HCT116 (cell line): ENCODE measurements around the gene ATP6V0C. TPM values are rescaled to one million over a fixed set of nuclear protein-coding genes. Genes with fewer than 3 reads are reported as not detected.
A peak's percentile ranks its signal among the peaks of the same experiment; 100 is the strongest.

Experiments
- ATAC-seq: fragments of 200-7000 bp; cut with Tn5 transposase; 2 replicates; pipeline ENCODE4 v1.9.1; 2020; ENCODE audit warnings: mild to moderate bottlenecking, moderate library complexity
- BruUV-seq: library from RNA; stranded (reverse); fragments of 400-500 nt; replicated peaks from 2 replicates; lab custom pipeline; 2021; lab: Mats Ljungman, UMichigan
- CTCF ChIA-PET: fragments of 300-600 bp; sonication (Branson Sonifier 250); formaldehyde crosslinking; loops from one replicate; lab custom pipeline; 2021; ENCODE audit warnings: antibody characterized with exemption; lab: Charles Lee
- POLR2A ChIA-PET: fragments of 300-600, 350-600 bp; sonication (Branson Sonifier 250); formaldehyde crosslinking; loops from one replicate; lab custom pipeline; 2021; ENCODE audit warnings: antibody characterized with exemption; lab: Charles Lee
- RAD21 ChIA-PET, 2 experiments: fragments of 300-600 bp; sonication (Branson Sonifier 250); formaldehyde crosslinking; loops; one replicate each; lab custom pipeline; 2023; ENCODE audit warnings: low total read pairs in 2 of 2; ENCODE audit not compliant: uncharacterized antibody in 2 of 2, unreplicated experiment in 2 of 2, low non-redundant PET in 1 of 2; lab: Charles Lee
- DNase-seq: peaks from one replicate; pipeline ENCODE4 v3.0.0-alpha.2; 2010; ENCODE audit warnings: low read depth, low spot score
- H2AFZ ChIP-seq: fragments of 200-600 bp; shearing (Covaris generic), sonication (generic); 2 replicates; pipeline ENCODE4 v1.6.1; 2017; ENCODE audit warnings: low read depth, mixed run types, mixed read lengths, antibody characterized with exemption, low read length; ENCODE audit not compliant: poor library complexity, severe bottlenecking
- H3K27ac ChIP-seq: 2 replicates; pipeline ENCODE4 v1.5.1; 2012; ENCODE audit warnings: low read depth, low read length
- H3K27me3 ChIP-seq: fragments of 200-600 bp; sonication (generic); 2 replicates; pipeline ENCODE4 v1.6.1; 2016; ENCODE audit warnings: mixed run types, low read length, mixed read lengths; ENCODE audit not compliant: insufficient read depth
- H3K36me3 ChIP-seq, 2 experiments: fragments of 200-500 bp in 1 of 2; fragments of 200-600 bp in 1 of 2; sonication (Bioruptor generic) in 1 of 2; sonication (generic) in 1 of 2; 2 replicates each; pipeline versions ENCODE4 v1.5.1 to v1.6.1; 2014 to 2016; ENCODE audit warnings: low read length in 2 of 2, inconsistent platforms in 1 of 2, mixed read lengths in 1 of 2, mixed run types in 1 of 2; ENCODE audit not compliant: insufficient read depth in 2 of 2, control insufficient read depth in 1 of 2
- H3K4me1 ChIP-seq, 2 experiments: fragments of 200-600 bp in 1 of 2; sonication (generic) in 1 of 2; 2 replicates each; pipeline versions ENCODE4 v1.5.1 to v1.6.1; 2012 to 2017; ENCODE audit warnings: low read length in 2 of 2, inconsistent platforms in 1 of 2, mild to moderate bottlenecking in 1 of 2, mixed read lengths in 1 of 2, mixed run types in 1 of 2, moderate library complexity in 1 of 2; ENCODE audit not compliant: insufficient read depth in 2 of 2, control insufficient read depth in 1 of 2
- H3K4me2 ChIP-seq: fragments of 200-600 bp; sonication (generic); 2 replicates; pipeline ENCODE4 v1.6.1; 2017; ENCODE audit warnings: mixed run types, low read length, mixed read lengths
- H3K4me3 ChIP-seq, 2 experiments: fragments of 200-600 bp in 1 of 2; sonication (generic) in 1 of 2; replicated peaks in 1 of 2; 2 replicates each; pipeline ENCODE4 v1.5.1; 2011 to 2016; ENCODE audit warnings: low read length in 2 of 2, control low read depth in 1 of 2, low read depth in 1 of 2, mild to moderate bottlenecking in 1 of 2, mixed read lengths in 1 of 2, mixed run types in 1 of 2
- H3K79me2 ChIP-seq: fragments of 200-600 bp; sonication (generic); 2 replicates; pipeline ENCODE4 v1.6.1; 2017; ENCODE audit warnings: mild to moderate bottlenecking, mixed run types, low read length, moderate library complexity, mixed read lengths; ENCODE audit not compliant: insufficient read depth
- H3K9ac ChIP-seq: fragments of 200-600 bp; sonication (generic); 2 replicates; pipeline ENCODE4 v1.6.1; 2016; ENCODE audit warnings: low read length, mixed read lengths
- H3K9me2 ChIP-seq: fragments of 200-600 bp; sonication (generic), shearing (Covaris generic); 2 replicates; pipeline ENCODE4 v1.6.1; 2017; ENCODE audit warnings: mixed run types, mild to moderate bottlenecking, moderate library complexity; ENCODE audit not compliant: insufficient read depth
- H3K9me3 ChIP-seq, 2 experiments: fragments of 200-500 bp in 1 of 2; fragments of 200-600 bp in 1 of 2; sonication (Bioruptor generic) in 1 of 2; sonication (generic) in 1 of 2; 2 replicates each; pipeline ENCODE4 v1.6.1; 2014 to 2017; ENCODE audit warnings: low read length in 2 of 2, mixed read lengths in 2 of 2, inconsistent platforms in 1 of 2, low read depth in 1 of 2, mild to moderate bottlenecking in 1 of 2, mixed run types in 1 of 2, moderate library complexity in 1 of 2; ENCODE audit not compliant: control insufficient read depth in 1 of 2, insufficient read depth in 1 of 2
- H4K20me1 ChIP-seq: fragments of 200-600 bp; sonication (generic), shearing (Covaris generic); 2 replicates; pipeline ENCODE4 v1.6.1; 2017; ENCODE audit warnings: mixed run types, mild to moderate bottlenecking, moderate library complexity; ENCODE audit not compliant: insufficient read depth
- EGR1 ChIP-seq: IDR thresholded peaks from 2 replicates; pipeline ENCODE4 v1.6.1; 2012; ENCODE audit warnings: low read depth
- ELF1 ChIP-seq: IDR thresholded peaks from 2 replicates; pipeline ENCODE4 v1.6.1; 2012; ENCODE audit warnings: low read depth, borderline replicate concordance
- EZH2 ChIP-seq: fragments of 200-600 bp; sonication (generic); IDR thresholded peaks from 2 replicates; pipeline ENCODE4 v1.6.1; 2017; ENCODE audit warnings: antibody characterized with exemption, mixed run types
- EZH2phosphoT487 ChIP-seq: fragments of 200-600 bp; IDR thresholded peaks from 2 replicates; pipeline ENCODE4 v1.6.1; 2018; ENCODE audit warnings: antibody characterized with exemption, borderline replicate concordance
- FOSL1 ChIP-seq: IDR thresholded peaks from 2 replicates; pipeline ENCODE4 v1.6.1; 2012; ENCODE audit warnings: low read depth
- POLR2A ChIP-seq: IDR thresholded peaks from 2 replicates; pipeline ENCODE4 v1.7.0; 2011; ENCODE audit warnings: borderline replicate concordance; ENCODE audit not compliant: insufficient read depth, insufficient read length; ENCODE audit errors: extremely low read depth
- RAD21 ChIP-seq: IDR thresholded peaks from 2 replicates; pipeline ENCODE4 v1.6.1; 2012; ENCODE audit warnings: low read depth, mild to moderate bottlenecking
- REST ChIP-seq: IDR thresholded peaks from 2 replicates; pipeline ENCODE4 v1.6.1; 2012; ENCODE audit warnings: low read depth
- ZBTB33 ChIP-seq: IDR thresholded peaks from 2 replicates; pipeline ENCODE4 v1.6.1; 2011; ENCODE audit warnings: mild to moderate bottlenecking, low read length, moderate library complexity; ENCODE audit not compliant: insufficient replicate concordance; ENCODE audit errors: extremely low read depth
- ZNF274 ChIP-seq: fragments of 200-500 bp; sonication (Bioruptor generic); IDR thresholded peaks from 2 replicates; pipeline ENCODE4 v1.6.1; 2014; ENCODE audit warnings: mild to moderate bottlenecking, low read depth, low read length, inconsistent platforms
- intact Hi-C: fragments of 100-400 bp; cut with micrococcal nuclease; formaldehyde crosslinking; loops from 2 replicates; pipeline ENCODE4 v1.10.0; 2022
- total RNA-seq: library from RNA; stranded (reverse); gene quantifications from one replicate; pipeline ENCODE4 v1.2.1, GENCODE V29; 2021; ENCODE audit not compliant: unreplicated experiment

The ATP6V0C gene
- total RNA-seq, 1 experiment from 2014 or later, result 187 TPM

- intact Hi-C loops, result no loop called here
- BruUV-seq, result no TSS peak
- Histone ChIP-seq H3K27me3 (no peaks in the 10 kb centered on the region), H3K9me2 (no peaks in the 10 kb centered on the region), H3K4me1 (no peaks in the 10 kb centered on the region), H3K9me3 (no peaks in the 10 kb centered on the region), H4K20me1 (no peaks in the 10 kb centered on the region), H3K4me3 (no peak overlapping the region), H3K4me2 (no peak overlapping the region), H3K79me2 (peaks cover 17% of the 10 kb centered on the region; the same call in 1 of the 2 replicates), H3K27ac (no peak overlapping the region), H3K36me3 (no peaks in the 10 kb centered on the region), H2AFZ (no peak overlapping the region), H3K9ac (no peak overlapping the region)
- ChIA-PET RAD21 (no interaction called here), CTCF (no interaction called here), POLR2A (no interaction called here)
- 0 out of 2 replicates have a peak, but pooled peaks have one; percentile 10 for ATAC-seq
- DNase-seq, result no peak
- no peak for TF ChIP-seq EZH2
These were observed 30.8 kb upstream of the ATP6V0C start for GRCh38 chr16:2482708-2483534.

GRCh38 chr16:2483939-2484897, 29.5 kb upstream of the ATP6V0C start:
- ATAC-seq, result no peak
- no peak for DNase-seq
- H3K9me2 ChIP-seq, result no peaks in the 10 kb centered on the region
- TF ChIP-seq REST (no peak), POLR2A (no peak), RAD21 (no peak), EZH2phosphoT487 (no peak), ELF1 (no peak), ZBTB33 (no peak), ZNF274 (no peak), EZH2 (no peak), EGR1 (no peak), FOSL1 (no peak)
- H4K20me1 ChIP-seq, result no peaks in the 10 kb centered on the region
- CTCF ChIA-PET, result no interaction called here
- no peak overlapping the region for H2AFZ ChIP-seq
- BruUV-seq, result no TSS peak
- no peaks in the 10 kb centered on the region for H3K4me1 ChIP-seq
- POLR2A ChIA-PET, result no interaction called here
- no peaks in the 10 kb centered on the region for H3K27me3 ChIP-seq
- no peak overlapping the region for H3K4me2 ChIP-seq
- no peaks in the 10 kb centered on the region for H3K9me3 ChIP-seq
- no peaks in the 10 kb centered on the region for H3K36me3 ChIP-seq
- RAD21 ChIA-PET, result no interaction called here
- intact Hi-C loops, result no loop called here
- no peak overlapping the region for H3K9ac ChIP-seq
- no peak overlapping the region for H3K4me3 ChIP-seq
- no peak overlapping the region for H3K27ac ChIP-seq
- peaks cover 9% of the 10 kb centered on the region; the same call in 1 of the 2 replicates for H3K79me2 ChIP-seq
